ENCODE results near the gene THADA.

Gene THADA

GRCh38 chr2:43518181-43518580, 77.7 kb downstream of the THADA start:
- DNase-seq: no peak
- intact Hi-C loops (cut with DNase I): no loop called here

GRCh38 chr2:43515807-43516497, 79.9 kb downstream of the THADA start:
- intact Hi-C loops (cut with DNase I): no loop called here
- DNase-seq: no peak

- no peak for DNase-seq
- intact Hi-C loops (cut with DNase I): no loop called here
Measured at GRCh38 chr2:43515248-43515647, 80.6 kb downstream of the THADA start.

- no peak for DNase-seq
- intact Hi-C loops (cut with DNase I): no loop called here
Measured at GRCh38 chr2:43513796-43514195, 82.0 kb downstream of the THADA start.

DNA sequence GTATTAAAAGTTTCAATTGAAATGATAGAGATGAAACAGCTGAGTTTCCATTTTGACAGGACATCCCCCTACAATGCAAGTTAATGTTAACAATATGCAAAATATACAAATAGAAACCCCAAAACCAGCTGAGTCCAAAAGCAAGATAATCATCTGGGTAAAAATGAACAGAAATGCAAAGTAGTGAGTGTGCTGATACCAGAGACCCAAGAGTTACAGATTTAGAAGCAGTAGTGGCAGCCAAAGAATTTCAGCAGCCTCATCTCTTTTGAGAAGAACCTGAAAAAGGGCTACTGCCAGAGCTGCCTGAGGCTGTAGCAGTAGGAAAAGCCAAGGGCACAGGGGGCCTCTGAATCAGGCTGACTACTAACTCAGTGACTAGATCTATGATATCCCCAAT, 82.6 kb downstream of the THADA start:
- DNase-seq: no peak
- intact Hi-C loops (cut with DNase I): no loop called here

- intact Hi-C loops (cut with DNase I): no loop called here
- DNase-seq: no peak
Measured at GRCh38 chr2:43511199-43511598, 84.6 kb downstream of the THADA start.

GRCh38 chr2:43509886-43510285, 86.0 kb downstream of the THADA start:
- intact Hi-C loops (cut with DNase I): no loop called here
- no peak for DNase-seq

- intact Hi-C loops (cut with DNase I): no loop called here
- DNase-seq: no peak
Measured at GRCh38 chr2:43508209-43508608, 87.6 kb downstream of the THADA start.

- intact Hi-C loops (cut with DNase I): no loop called here
- no peak for DNase-seq
Measured at GRCh38 chr2:43507137-43507536, 88.7 kb downstream of the THADA start.

GRCh38 chr2:43495727-43496126, 100.1 kb downstream of the THADA start:
- intact Hi-C loops (cut with DNase I): no loop called here

GRCh38 chr2:43493954-43494353, 101.9 kb downstream of the THADA start:
- intact Hi-C loops (cut with DNase I): no loop called here
- no peak for DNase-seq

More at GRCh38 chr2:43495727-43496126, 100.1 kb downstream of the THADA start:
- DNase-seq: no peak

DNA sequence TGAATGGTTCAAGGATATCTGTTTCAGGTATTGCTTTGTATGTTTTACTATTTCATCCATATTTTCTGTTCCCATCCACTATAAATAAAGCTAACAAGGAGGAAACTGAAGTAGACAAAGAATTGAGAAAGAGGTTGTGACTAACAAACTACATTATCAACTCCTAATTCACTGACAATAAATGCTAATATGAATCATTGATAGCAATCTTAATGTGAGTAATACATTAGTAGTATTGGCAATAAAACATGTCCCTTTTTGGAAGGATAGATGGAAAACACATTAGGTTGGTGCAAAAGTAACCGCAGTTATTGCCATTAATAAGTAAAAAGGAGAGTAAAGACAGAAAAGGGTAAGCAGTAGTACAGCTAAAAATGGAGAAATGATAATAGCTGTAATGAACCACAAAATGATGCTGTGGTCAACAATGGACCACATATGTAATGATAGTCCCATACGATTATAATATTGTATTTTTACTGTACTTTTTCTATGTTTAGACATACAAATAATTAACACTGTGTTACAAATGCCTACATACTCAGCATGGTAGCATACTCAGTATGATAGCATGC, 104.7 kb downstream of the THADA start:
- intact Hi-C loops (cut with DNase I): no loop called here
- no peak for DNase-seq

GRCh38 chr2:43490252-43490786, 105.5 kb downstream of the THADA start:
- intact Hi-C loops (cut with DNase I): no loop called here
- no peak for DNase-seq

DNA sequence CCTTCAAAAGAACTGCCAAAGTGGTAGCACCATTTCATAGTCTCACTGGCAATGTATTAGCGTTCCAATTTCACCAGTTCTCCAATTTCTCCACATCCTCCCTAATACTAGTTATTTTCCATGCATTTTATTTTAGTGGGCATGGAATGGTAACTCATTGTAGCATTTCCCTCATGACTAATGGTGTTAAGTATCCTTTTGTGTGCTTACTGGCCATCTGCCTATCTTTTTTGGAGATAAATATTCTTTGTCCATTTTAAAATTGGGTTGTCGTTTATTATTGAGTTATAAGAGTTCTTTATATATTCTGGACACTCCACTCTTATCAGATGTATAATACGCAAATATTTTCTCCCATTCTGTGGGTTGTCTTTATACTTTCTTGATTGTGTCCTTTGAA, 107.1 kb downstream of the THADA start:
- intact Hi-C loops (cut with DNase I): loop anchor here (10.0 kb wide), 1 partner anchor 654 kb away; no protein-coding TSS in a partner anchor
- DNase-seq: no peak

- intact Hi-C loops (cut with DNase I): loop anchor here (10.0 kb wide), 1 partner anchor 652 kb away; no protein-coding TSS in a partner anchor
- peak in 2 of 42 donors; percentile 3 to 7 for DNase-seq
Measured at GRCh38 chr2:43486603-43487002, 109.2 kb downstream of the THADA start.

GRCh38 chr2:43484323-43484930, 111.4 kb downstream of the THADA start:
- intact Hi-C loops (cut with DNase I): loop anchor here (5.0 to 10.0 kb wide), 3 partner anchors 242 to 650 kb away; no protein-coding TSS in a partner anchor
- DNase-seq: peak in 2 of 42 donors; percentile 13 to 18

DNA sequence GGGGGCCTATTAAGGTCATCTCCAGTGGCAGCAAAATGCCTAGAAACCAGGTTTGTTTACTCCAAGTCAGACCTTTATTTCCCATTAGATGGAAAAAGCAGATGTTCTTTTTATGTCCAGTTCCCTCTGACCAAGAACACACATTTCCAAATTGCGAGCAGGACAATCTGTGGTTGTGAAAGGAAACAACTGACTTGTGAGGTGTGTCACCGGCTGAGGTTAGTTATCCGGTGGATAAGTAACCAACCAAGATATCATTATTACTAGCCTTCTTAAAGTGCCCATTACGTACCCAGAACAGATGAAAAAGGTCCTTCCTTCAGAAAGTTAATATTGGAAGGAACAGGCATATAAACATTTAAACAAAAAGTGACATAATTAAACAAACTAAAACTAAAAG, 112.9 kb downstream of the THADA start:
- DNase-seq: no peak
- intact Hi-C loops (cut with DNase I): loop anchor here (5.0 to 10.0 kb wide), 3 partner anchors 241 to 648 kb away; no protein-coding TSS in a partner anchor

GRCh38 chr2:43481927-43482542, 113.8 kb downstream of the THADA start:
- intact Hi-C loops (cut with DNase I): loop anchor here (5.0 to 10.0 kb wide), 3 partner anchors 240 to 647 kb away; no protein-coding TSS in a partner anchor
- DNase-seq: no peak

GRCh38 chr2:43480874-43481273, 115.0 kb downstream of the THADA start:
- no peak for DNase-seq
- intact Hi-C loops (cut with DNase I): loop anchor here (5.0 to 10.0 kb wide), 3 partner anchors 239 to 646 kb away; no protein-coding TSS in a partner anchor

All from head of caudate nucleus (tissue), 42 donors.